NCI-H82 treated with DMSO at 0.1 percent for 48 hours (cell line): ENCODE measurements around the gene DSTN.

ENCODE experiments used
- DNase-seq: peaks from one replicate; lab custom pipeline; 2025; ENCODE audit not compliant: unreplicated experiment; lab: John Stamatoyannopoulos, UW

Gene DSTN

GRCh38 chr20:17611540-17612286, 41.8 kb downstream of the DSTN start:
- DNase-seq = no peak

GRCh38 chr20:17612287-17612991, 42.6 kb downstream of the DSTN start:
- DNase-seq = no peak

- no peak for DNase-seq
These were observed 43.1 kb downstream of the DSTN start for GRCh38 chr20:17612992-17613327.

- DNase-seq = no peak
These were observed 43.7 kb downstream of the DSTN start for GRCh38 chr20:17613328-17614175.

GRCh38 chr20:17614176-17614811, 44.4 kb downstream of the DSTN start:
- DNase-seq = no peak

GRCh38 chr20:17614812-17615644, 45.2 kb downstream of the DSTN start:
- DNase-seq = no peak

- DNase-seq = no peak
These were observed 46.0 kb downstream of the DSTN start for GRCh38 chr20:17615645-17616479.

- no peak for DNase-seq
These were observed 46.8 kb downstream of the DSTN start for GRCh38 chr20:17616480-17617211.

- DNase-seq = peak; percentile 4
These were observed 47.5 kb downstream of the DSTN start for GRCh38 chr20:17617212-17617867.

GRCh38 chr20:17617868-17618672, 48.2 kb downstream of the DSTN start:
- no peak for DNase-seq

- DNase-seq = no peak
These were observed 48.8 kb downstream of the DSTN start for GRCh38 chr20:17618673-17619013.

- no peak for DNase-seq
These were observed 49.6 kb downstream of the DSTN start for GRCh38 chr20:17619351-17620093.

- no peak for DNase-seq
These were observed 50.7 kb downstream of the DSTN start for GRCh38 chr20:17620371-17621228.

GRCh38 chr20:17621229-17621968, 51.5 kb downstream of the DSTN start:
- DNase-seq = no peak

GRCh38 chr20:17622086-17622850, 52.4 kb downstream of the DSTN start:
- no peak for DNase-seq
